Measurements from ENCODE around the gene ZFP36L2. TPM values are rescaled to one million over a fixed set of nuclear protein-coding genes. Genes with fewer than 3 reads are reported as not detected.

The ZFP36L2 gene, protein sequence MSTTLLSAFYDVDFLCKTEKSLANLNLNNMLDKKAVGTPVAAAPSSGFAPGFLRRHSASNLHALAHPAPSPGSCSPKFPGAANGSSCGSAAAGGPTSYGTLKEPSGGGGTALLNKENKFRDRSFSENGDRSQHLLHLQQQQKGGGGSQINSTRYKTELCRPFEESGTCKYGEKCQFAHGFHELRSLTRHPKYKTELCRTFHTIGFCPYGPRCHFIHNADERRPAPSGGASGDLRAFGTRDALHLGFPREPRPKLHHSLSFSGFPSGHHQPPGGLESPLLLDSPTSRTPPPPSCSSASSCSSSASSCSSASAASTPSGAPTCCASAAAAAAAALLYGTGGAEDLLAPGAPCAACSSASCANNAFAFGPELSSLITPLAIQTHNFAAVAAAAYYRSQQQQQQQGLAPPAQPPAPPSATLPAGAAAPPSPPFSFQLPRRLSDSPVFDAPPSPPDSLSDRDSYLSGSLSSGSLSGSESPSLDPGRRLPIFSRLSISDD
- 39.8 and 39.9 TPM in 2 replicates for total RNA-seq
- long read RNA-seq, partial matches to known transcripts: 0 of 12 reads
- long read RNA-seq, other reads (novel, unspliced or antisense): 12 of 12 reads

DNA sequence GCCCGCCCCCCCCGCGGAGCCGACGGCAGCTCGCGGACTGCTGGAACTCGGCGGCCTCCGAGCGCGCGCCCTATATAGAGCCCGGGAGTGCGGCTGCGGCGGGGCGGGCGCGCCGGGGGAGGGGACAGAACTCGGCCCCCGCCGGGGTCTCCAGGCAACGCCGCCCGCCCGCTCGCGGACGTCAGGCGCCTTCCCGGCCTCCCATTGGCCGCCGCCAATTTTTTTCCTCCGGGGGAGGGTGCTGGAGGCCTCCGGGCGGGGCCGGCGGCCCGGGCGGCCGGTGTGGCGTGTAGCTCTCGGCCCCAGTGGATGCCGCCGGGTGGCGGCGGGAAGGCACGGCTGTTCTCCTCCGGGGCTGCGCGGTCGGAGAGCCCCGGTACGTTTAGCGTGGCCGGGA, at the start of gene ZFP36L2:
ZFP36L2 (minus strand) TSS at position 49 of the 397 bp plus-strand sequence. CDS start 291 bp downstream, outside the sequence.
- peaks cover 2% of the 10 kb centered on the region for H3K27me3 Mint-ChIP-seq (ENCODE audit: low read depth)
- no peaks in the 10 kb centered on the region for H3K9me3 Mint-ChIP-seq
- TF ChIP-seq, protein P1, sequence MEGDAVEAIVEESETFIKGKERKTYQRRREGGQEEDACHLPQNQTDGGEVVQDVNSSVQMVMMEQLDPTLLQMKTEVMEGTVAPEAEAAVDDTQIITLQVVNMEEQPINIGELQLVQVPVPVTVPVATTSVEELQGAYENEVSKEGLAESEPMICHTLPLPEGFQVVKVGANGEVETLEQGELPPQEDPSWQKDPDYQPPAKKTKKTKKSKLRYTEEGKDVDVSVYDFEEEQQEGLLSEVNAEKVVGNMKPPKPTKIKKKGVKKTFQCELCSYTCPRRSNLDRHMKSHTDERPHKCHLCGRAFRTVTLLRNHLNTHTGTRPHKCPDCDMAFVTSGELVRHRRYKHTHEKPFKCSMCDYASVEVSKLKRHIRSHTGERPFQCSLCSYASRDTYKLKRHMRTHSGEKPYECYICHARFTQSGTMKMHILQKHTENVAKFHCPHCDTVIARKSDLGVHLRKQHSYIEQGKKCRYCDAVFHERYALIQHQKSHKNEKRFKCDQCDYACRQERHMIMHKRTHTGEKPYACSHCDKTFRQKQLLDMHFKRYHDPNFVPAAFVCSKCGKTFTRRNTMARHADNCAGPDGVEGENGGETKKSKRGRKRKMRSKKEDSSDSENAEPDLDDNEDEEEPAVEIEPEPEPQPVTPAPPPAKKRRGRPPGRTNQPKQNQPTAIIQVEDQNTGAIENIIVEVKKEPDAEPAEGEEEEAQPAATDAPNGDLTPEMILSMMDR (conservative IDR thresholded peaks at IDR 0.05): no peak
- peaks cover 5% of the 10 kb centered on the region for H3K36me3 Mint-ChIP-seq (ENCODE audit: low read depth)
- peak within 1 kb of the TSS; percentile 94 for H3K4me3 Mint-ChIP-seq
- DNase-seq (ENCODE audit: low read depth, low spot score): peak; percentile 85
- peak within 1 kb of the TSS; percentile 87 for H3K27ac Mint-ChIP-seq (ENCODE audit: unreplicated experiment)
- peaks cover 35% of the 10 kb centered on the region for H3K4me1 Mint-ChIP-seq

DNA sequence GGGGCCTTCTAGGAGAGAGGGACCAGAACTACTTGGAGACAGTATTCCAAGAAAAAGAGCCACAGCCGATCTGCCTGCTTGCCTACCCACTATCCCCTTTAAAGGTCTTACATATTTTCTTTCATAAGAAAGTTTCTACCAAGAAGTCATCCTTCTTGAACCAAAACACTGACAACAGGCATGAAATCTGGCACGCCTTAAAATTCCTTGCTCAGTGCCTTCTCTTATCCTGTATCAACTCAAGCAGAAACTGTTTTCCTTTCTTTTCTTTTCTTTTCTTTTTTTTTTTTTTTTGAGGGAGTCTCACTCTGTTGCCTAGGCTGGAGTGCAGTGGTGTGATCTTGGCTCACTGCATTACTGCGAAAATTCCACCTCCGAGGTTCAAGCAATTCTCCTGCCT, 48.3 kb upstream of the ZFP36L2 start:
- Mint-ChIP-seq H3K9me3 (no peaks in the 10 kb centered on the region), H3K36me3 (ENCODE audit: low read depth) (peaks cover 6% of the 10 kb centered on the region), H3K27ac (ENCODE audit: unreplicated experiment) (no peak overlapping the region), H3K4me1 (peaks cover 26% of the 10 kb centered on the region), H3K4me3 (no peak overlapping the region), H3K27me3 (ENCODE audit: low read depth) (no peaks in the 10 kb centered on the region)
- TF ChIP-seq, protein P1 (conservative IDR thresholded peaks at IDR 0.05): no peak
- DNase-seq (ENCODE audit: low read depth, low spot score): no peak

DNA sequence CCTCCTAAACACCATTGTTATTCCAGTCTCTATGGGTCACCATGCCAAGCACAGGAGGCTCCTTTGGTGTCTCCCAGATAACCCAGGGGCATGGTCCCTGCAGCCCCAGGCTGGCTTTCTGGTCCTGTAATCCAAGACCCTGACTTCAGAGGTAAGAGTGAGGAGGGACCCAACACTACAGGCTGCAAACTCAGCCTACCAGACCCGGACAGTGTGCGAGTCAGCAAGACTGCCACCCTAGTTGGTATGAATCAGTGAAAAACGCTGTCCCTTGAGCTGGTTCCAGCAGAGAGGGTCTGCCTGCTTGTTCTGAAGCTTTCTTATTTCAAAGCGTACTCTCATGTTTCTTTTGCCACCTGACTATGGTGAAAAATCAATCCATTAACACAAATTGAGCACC, 47.6 kb upstream of the ZFP36L2 start:
- H3K27ac Mint-ChIP-seq (ENCODE audit: unreplicated experiment): no peak overlapping the region
- H3K4me3 Mint-ChIP-seq: no peak overlapping the region
- no peaks in the 10 kb centered on the region for H3K27me3 Mint-ChIP-seq (ENCODE audit: low read depth)
- H3K9me3 Mint-ChIP-seq: no peaks in the 10 kb centered on the region
- peaks cover 31% of the 10 kb centered on the region for H3K4me1 Mint-ChIP-seq
- no peak for DNase-seq (ENCODE audit: low read depth, low spot score)
- H3K36me3 Mint-ChIP-seq (ENCODE audit: low read depth): peaks cover 6% of the 10 kb centered on the region
- TF ChIP-seq, protein P1 (conservative IDR thresholded peaks at IDR 0.05): no peak

DNA sequence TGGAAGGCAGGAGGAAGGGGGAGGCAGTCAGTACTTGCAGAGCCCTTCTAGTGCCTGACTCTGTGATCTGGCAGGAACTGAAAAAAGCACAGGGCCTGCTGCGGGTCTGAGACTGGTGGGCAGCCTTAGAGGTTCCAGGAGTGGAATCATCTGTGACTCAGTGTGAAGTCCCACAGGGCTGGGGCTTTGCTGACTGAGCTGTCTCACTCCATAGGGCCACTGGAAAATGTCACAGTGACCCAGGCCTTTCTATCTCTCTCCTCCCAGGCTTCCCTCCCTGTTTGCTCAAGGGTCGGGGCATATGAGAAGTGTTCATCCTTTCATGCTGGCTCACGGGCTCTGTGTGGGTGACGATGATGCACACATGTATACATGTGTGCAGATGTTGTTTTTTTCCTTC, 47.1 kb upstream of the ZFP36L2 start:
- Mint-ChIP-seq H3K36me3 (ENCODE audit: low read depth) (peaks cover 6% of the 10 kb centered on the region), H3K4me3 (no peak overlapping the region), H3K27me3 (ENCODE audit: low read depth) (no peaks in the 10 kb centered on the region), H3K4me1 (peaks cover 31% of the 10 kb centered on the region), H3K9me3 (no peaks in the 10 kb centered on the region), H3K27ac (ENCODE audit: unreplicated experiment) (no peak overlapping the region)
- TF ChIP-seq, protein P1 (conservative IDR thresholded peaks at IDR 0.05): no peak
- DNase-seq (ENCODE audit: low read depth, low spot score): no peak

DNA sequence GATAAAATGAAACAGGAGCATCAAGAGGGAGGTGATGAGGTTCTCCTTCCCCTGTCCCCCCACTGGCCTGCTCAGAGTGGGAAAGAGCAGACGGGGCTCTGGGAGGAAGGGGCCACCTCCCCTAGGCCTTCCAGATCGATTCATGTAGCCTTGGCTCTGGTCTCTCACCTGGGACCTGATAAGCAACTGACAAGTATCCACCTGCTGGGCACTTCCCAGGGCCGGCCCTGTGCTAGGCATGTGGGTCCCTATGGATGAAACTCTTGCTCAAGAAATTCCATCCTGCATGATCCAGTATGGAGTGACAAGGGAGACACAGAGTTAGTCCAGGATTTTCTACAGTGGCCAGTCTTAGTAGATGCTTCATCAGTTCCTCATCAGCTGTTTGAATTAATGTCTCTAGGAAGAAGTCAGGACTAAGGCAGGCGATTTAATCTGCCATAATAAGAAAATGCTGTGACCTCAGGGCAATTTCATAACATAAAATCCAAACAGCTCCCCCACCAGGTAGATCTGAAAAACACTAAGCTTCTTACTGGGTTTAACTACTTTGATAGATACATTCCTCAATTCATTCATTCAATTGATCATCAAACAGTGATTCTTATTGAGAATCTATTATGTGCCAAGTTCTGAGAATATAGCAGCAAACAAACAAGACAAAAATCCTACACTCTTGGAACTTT, 44.7 kb upstream of the ZFP36L2 start:
- H3K27ac Mint-ChIP-seq (ENCODE audit: unreplicated experiment): no peak overlapping the region

More for the DNA sequence above, 44.7 kb upstream of the ZFP36L2 start:
- no peaks in the 10 kb centered on the region for H3K9me3 Mint-ChIP-seq
- no peak for DNase-seq (ENCODE audit: low read depth, low spot score)
- TF ChIP-seq, protein P1 (conservative IDR thresholded peaks at IDR 0.05): no peak
- peaks cover 2% of the 10 kb centered on the region for H3K36me3 Mint-ChIP-seq (ENCODE audit: low read depth)
- H3K4me3 Mint-ChIP-seq: no peak overlapping the region
- no peaks in the 10 kb centered on the region for H3K27me3 Mint-ChIP-seq (ENCODE audit: low read depth)
- H3K4me1 Mint-ChIP-seq: peaks cover 23% of the 10 kb centered on the region
